ENCODE data around the gene RBM10.
"Not testable (repeated sequence)": the region's sequence is repeated elsewhere in the genome, so short reads cannot be mapped to it uniquely, and the experiment has no call there.

RBM10 gene, protein sequence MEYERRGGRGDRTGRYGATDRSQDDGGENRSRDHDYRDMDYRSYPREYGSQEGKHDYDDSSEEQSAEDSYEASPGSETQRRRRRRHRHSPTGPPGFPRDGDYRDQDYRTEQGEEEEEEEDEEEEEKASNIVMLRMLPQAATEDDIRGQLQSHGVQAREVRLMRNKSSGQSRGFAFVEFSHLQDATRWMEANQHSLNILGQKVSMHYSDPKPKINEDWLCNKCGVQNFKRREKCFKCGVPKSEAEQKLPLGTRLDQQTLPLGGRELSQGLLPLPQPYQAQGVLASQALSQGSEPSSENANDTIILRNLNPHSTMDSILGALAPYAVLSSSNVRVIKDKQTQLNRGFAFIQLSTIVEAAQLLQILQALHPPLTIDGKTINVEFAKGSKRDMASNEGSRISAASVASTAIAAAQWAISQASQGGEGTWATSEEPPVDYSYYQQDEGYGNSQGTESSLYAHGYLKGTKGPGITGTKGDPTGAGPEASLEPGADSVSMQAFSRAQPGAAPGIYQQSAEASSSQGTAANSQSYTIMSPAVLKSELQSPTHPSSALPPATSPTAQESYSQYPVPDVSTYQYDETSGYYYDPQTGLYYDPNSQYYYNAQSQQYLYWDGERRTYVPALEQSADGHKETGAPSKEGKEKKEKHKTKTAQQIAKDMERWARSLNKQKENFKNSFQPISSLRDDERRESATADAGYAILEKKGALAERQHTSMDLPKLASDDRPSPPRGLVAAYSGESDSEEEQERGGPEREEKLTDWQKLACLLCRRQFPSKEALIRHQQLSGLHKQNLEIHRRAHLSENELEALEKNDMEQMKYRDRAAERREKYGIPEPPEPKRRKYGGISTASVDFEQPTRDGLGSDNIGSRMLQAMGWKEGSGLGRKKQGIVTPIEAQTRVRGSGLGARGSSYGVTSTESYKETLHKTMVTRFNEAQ

DNA sequence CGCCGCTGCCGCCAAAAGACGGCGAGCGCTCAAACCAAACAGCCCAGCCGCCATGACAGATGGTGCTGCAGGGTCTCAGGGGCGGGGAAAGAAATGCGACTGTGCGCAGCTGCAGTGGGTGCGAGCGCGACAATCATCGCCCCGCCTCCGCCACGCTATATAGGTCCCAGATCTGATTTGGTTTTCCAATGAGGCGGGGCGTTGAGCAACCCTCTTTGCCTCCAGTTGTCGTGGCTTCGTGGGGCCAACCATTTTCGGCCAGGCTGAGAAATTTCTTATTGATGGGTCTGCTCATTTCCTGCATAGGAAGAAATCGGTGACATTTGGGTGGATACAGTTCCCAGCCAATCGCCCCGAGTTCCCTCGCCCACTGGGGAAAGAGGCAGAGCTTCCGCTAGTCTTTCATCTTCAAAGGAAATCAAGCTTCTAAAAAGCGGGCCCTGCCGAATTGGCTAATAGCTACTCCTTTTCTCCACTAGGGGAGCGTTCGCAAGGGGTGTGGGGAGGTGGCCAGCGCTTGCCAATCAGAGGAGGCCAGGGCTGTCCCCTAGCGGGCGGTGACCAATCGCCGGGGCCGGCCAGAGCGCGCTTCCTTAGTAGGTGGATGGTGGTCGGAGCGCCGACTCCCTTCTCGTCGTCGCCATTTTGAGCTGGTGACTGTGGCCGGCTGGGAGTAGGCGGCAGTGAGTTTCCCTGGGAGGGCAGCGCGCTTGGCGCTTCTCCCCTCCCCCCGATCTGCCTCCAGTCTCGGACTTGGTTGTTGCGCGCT is at the start of gene RBM10, which contains the start of gene NDUFB11:
TSS of gene RBM10 (plus strand) at position 596 of the 769 bp plus-strand sequence. CDS start 2,261 bp downstream, outside the sequence.
TSS of gene NDUFB11 (minus strand) at position 77 of the 769 bp plus-strand sequence. CDS start at position 54, 23 bp downstream.
- peak; percentile 83 for DNase-seq

DNA sequence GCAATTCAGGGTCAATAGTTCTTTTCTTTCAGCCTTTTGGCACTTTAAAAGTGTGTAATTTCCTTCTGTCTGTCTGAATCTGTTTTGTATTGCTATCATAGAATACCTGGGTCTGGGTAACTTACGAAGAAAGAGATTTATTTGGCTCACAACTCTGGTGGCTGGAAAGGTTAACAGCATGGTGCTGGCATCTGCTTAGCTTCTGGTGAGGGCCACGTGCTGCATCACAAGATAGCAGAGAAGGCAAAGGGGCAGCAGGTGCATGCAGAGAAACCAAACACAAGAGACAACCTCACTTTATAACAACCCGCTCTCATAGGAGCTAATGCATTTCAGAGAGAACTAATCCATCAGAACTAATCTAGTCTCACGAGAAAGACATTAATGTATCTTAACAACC is 48.0 kb upstream of the RBM10 start:
- no peak for DNase-seq

DNA sequence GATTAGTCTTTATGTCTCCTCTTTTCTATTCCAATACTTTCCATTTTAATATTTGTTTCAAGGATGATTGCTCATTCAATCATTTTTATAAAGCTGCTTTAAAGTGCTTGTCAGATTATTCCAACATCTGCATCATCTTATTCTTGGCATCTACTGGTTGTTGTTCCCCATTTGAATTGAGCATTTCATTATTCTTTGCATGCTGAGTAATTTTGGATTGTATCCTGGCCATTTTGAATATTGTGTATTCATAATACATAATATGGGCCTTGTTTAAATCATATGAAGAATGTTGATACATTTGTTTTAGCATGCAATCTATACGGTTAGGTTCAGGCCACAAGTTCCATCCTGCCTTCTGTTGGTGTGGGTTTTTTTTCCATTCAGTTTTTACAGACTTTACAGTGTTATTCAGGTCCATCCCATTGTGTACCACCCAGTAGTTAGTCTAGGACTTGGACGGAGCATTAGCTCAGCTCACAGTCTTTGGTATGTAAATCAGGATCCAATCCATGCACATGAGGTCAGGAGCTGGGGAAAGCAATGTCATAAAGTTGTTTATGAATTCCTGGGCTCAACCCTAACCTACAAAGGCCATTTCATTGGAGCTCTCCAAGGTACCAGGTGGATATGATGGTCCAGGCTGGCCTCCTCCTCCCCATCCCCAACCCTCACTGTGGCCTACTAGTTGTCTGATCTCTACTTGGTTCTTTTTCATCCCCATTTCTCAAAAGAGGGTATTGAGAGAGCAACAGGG is 46.5 kb upstream of the RBM10 start:
- no peak for DNase-seq

DNA sequence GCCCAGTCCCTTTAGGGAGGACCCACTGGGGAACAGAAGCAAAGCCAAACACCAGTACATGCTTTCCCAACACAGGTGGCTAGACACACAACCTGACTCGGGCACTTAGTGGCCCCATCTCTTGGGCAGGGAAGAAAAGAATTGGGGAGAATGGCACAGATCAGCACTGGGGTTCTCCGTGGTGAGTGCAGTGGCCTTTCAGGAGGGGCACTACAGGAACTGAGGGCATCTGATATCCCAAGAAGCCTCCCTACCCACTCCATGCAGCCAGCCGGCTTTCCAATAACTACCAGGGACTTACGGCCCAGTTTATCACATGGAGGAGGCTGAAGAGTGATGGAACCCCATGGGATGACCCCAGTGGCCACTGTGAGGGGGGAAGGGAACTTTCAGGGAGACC is 43.8 kb upstream of the RBM10 start:
- DNase-seq: no peak

DNA sequence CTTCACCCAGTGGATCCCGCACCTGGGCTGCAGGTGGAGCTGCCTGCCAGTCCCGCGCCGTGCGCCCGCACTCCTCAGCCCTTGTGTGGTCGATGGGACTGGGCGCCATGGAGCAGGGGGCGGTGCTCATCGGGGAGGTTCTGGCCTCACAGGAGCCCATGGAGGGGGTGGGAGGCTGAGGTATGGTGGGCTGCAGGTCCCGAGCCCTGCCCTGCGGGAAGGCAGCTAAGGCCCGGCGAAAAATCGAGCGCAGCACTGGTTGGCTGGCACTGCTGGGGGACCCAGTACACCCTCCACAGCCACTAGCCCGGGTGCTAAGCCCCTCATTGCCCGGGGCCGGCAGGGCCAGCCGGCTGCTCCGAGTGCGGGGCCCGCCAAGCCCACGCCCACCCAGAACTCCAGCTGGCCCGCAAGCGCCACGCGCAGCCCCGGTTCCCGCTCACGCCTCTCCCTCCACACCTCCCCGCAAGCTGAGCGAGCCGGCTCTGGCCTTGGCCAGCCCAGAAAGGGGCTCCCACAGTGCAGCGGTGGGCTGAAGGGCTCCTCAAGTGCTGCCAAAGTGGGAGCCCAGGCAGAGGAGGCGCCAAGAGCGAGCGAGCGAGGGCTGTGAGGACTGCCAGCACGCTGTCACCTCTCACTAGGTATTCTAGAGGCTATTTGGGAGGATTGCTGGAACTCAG is 33.9 kb upstream of the RBM10 start:
- DNase-seq: not testable (repeated sequence)

GRCh38 chrX:47112316-47112954 is 32.6 kb upstream of the RBM10 start:
- DNase-seq: no peak

- DNase-seq: not testable (repeated sequence)
Observed at GRCh38 chrX:47116551-47117110, 28.4 kb upstream of the RBM10 start.

DNA sequence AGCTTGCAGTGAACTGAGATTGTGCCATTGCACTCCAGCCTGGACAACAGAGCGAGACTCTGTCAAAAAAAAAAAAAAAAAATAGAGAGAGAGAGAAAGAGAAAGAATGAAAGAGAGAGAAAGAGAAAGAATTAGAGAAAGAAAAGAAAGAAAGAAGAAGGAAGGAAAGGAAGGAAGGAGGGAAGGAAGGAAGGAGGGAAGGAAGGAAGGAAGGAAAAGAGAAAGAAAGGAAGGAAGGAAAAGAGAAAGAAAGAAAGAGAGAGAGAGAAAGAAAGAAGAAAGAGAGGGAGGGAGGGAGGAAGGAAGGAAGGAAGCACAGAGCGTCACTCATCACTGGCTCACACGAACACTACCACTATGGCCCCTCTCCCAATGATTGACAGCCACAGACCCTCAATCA is 20.6 kb upstream of the RBM10 start:
- not testable (repeated sequence) for DNase-seq

- peak; percentile 76 for DNase-seq
Observed at GRCh38 chrX:47129157-47129898, 15.7 kb upstream of the RBM10 start.

GRCh38 chrX:47129899-47130358 is 15.1 kb upstream of the RBM10 start:
- DNase-seq: peak; percentile 2

- no peak for DNase-seq
Observed at GRCh38 chrX:47133493-47133892, 11.5 kb upstream of the RBM10 start.

GRCh38 chrX:47135650-47136049 is 9.4 kb upstream of the RBM10 start:
- DNase-seq: not testable (repeated sequence)

- no peak for DNase-seq
Observed at GRCh38 chrX:47138171-47138570, 6.8 kb upstream of the RBM10 start.

GRCh38 chrX:47143894-47144625 is 961 bp upstream of the RBM10 start:
- peak; percentile 20 for DNase-seq

GRCh38 chrX:47145395-47146120 is 537 bp downstream of the RBM10 start:
- peak; percentile 50 for DNase-seq

DNA sequence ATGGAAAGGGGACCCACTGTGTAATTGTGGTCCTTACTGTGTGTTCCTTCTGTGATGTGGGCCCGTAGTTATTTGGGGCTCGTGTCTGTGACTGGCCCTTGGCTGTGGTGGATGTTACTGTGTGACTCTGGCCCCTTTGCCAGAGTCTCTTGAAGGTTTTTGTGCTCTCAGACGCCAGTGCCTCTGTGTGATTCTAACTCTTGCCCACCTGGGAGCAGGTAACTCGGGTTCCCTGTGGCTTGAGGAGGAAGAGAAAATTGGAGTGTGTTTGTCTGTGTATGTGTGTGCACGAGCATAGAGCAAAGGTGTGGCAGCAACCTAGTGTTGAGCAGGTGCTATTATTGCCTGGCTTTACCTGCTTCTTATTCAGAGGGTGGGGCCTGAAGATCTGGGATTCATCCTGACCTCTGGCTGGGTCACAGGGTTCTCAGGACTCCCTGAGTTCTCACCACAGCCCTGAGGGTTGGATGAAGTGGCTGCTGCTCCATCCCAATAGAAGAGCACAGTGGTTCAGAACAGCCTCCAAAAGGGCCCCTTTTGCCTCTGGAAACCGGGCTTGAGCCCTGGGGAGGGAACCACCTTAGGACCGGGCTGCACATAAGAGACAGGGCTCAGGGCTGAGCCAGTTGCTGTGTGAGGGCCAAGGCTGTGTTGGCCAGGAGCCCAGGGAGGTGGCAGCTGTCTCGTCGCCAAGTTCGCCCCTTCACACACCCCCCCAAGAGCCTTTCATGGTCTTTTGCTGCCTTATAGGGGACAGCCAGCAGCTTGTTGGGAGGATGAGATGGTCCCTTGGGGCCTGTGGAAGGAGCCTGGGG is 1.3 kb downstream of the RBM10 start:
- DNase-seq: peak; percentile 34
